ENCODE measurements around the gene RACK1. TPM values are rescaled to one million over a fixed set of nuclear protein-coding genes. Genes with fewer than 3 reads are reported as not detected.

Gene RACK1
- total and polyA plus RNA-seq, 2 of the 4 experiments (the other 2 are of a cell fraction) = 4,263 to 9,350 TPM

GRCh38 chr5:181224390-181225229, 19.1 kb downstream of the RACK1 start (continued):
- TF ChIP-seq ELK1 (IDR thresholded peaks at IDR 0.05; ENCODE audit: borderline replicate concordance, low read depth, low read length) = no peak
- no peak for TF ChIP-seq SMC3 (IDR thresholded peaks at IDR 0.05; ENCODE audit: low read depth, low read length)
